Peyer's patch (tissue), 4 donors: ENCODE measurements around the gene TOM1L2.

Experiments used
- CTCF ChIP-seq, 6 experiments: fragments of 450-650 bp in 4 of 6; fragments of 200-600 bp in 2 of 6; sonication (generic) in 1 of 6; IDR thresholded peaks; one replicate each; pipeline ENCODE4 v1.5.1; 2017 to 2019; ENCODE audit warnings: antibody characterized with exemption in 6 of 6, mild to moderate bottlenecking in 3 of 6, moderate library complexity in 1 of 6
- POLR2A ChIP-seq, 2 donors: fragments of 450-650 bp; IDR thresholded peaks; one replicate each; pipeline ENCODE4 v1.5.1; 2017; ENCODE audit warnings: antibody characterized with exemption in 2 of 2, mild to moderate bottlenecking in 2 of 2, moderate library complexity in 2 of 2

GRCh38 chr17:17929655-17930380, 42.4 kb downstream of the TOM1L2 start:
- no peak for TF ChIP-seq CTCF (IDR thresholded peaks at IDR 0.05)
- no peak for TF ChIP-seq POLR2A (IDR thresholded peaks at IDR 0.05)
